Epidermal melanocyte (primary cell): ENCODE results near the gene SLC6A19.

Experiments
- DNase-seq: peaks from one replicate; pipeline ENCODE4 v3.0.0; 2011; ENCODE audit warnings: low spot score; ENCODE audit not compliant: insufficient read length

SLC6A19 gene

DNA sequence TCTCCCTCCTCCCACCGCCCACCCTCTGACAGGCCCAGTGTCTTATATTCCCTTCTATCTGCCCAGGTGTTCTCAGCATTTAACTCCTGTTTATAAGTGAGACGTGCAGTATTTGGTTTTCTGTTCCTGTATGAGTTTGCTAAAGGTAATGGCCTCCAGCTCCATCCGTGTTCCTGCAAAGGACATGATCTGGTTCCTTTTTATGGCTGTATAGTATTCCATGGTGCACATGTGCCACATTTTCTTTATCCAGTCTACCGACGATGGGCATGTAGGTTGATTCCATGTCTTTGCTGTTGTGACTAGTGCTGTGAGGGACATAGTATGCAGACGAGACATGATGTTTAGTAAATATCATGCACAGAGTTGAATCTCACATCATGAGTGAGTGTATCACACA is 7.0 kb upstream of the SLC6A19 start:
- no peak for DNase-seq

DNA sequence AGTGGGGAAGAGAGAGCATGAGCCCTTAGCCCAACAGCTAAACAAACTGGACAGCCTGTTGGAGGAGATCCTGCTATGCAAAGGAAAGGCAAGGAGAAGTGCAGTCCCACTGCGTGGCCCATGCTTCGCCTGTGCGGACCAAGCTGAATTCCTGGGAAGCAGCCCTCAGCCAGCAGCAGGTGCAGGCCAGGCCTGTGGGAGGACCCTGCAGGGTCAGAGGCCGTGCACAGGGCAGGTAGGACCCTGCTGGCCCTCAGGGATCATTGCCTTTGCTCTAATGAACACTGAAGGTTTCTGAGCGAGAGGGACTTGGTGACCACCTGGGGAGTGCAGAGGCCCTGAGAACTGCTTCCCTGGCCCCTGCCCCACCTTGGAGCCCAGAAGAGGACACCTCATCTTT is 6.0 kb upstream of the SLC6A19 start:
- no peak for DNase-seq

DNA sequence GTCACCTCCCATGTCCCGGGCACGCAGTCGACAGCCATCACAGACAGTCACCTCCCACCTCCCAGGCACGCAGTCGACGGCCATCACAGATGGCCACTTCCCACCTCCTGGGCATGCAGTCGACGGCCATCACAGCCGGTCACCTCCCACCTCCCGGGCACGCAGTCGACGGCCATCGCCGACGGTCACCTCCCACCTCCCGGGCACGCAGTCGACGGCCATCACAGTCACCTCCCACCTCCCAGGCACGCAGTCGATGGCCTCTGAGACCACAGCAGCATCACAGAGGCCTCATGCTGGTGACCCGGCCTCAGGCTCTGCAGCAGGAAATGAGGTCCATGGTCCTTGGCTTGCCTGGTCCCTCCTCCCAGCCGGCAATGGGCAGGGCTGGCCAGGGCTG is 5.5 kb upstream of the SLC6A19 start:
- DNase-seq: no peak

DNA sequence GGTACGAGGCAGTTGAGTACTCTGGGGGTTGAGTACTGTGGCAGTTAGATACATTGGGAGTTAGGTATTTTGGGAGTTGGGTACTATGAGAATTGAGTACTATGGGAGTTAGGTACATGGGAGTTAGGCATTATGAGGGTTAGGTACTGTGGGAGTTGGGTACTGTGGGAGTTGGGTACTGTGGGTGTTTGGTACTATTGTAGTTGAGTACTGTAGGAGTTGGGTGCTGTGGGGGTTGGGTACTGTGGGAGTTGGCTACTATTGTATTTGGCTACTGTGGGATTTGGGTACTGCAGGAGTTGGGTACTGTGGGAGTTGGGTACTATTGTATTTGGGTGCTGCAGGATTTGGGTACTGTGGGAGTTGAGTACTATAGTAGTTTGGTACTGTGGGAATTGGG is 4.8 kb upstream of the SLC6A19 start:
- DNase-seq: no peak

DNA sequence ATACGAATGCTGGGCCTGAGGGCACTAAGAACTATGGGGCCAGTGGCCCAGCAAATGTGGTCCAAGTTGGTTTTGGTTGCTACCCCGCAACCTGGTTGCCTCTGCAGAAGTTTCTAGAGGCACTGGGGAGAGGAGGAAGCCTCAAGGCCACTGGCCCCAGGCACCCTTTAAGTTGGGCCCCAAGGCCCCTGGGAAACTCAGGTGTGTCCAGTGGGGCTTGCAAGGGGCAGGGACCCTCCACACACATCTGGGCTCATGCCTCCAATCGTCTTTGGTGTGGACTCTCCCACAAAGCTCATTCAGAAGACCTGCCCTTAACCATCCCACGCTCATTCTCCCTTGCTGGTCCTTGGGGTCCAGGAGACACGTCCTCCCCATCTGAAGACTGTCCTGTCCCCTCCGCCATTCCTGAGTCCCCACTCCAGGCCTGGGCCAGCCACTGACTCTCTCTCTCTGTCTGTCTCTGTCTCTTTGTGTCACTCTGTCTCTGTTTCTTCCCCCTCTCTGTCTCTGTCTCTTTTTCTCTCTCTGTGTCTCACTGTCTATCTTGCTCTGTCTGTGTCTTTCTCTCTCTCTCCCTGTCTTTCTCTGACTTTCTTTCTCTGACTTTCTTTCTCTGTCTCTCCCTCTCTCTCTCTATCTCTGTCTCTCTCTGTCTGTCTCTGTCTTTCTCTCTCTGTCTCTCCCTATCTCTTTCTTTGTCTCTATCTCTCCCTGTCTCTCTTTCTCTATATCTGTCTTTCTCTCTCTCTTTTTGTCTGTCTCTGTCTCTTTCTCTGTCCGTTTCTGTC is 3.3 kb upstream of the SLC6A19 start:
- DNase-seq: no peak

DNA sequence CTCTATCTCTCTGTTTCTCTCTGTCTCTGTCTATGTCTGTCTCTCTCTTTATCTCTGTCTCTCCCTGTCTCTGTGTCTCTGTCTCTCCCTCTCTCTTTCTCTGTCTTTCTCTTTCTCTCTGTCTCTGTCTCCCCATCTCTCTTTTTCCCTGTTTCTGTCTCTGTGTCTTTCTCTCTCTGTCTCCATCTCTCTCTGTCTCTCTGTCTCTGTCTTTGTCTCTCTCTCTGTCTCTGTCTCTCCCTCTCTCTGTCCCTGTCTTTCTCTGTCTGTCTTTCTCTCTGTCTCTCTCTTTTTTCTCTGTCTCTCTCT is 2.1 kb upstream of the SLC6A19 start:
- DNase-seq: no peak

DNA sequence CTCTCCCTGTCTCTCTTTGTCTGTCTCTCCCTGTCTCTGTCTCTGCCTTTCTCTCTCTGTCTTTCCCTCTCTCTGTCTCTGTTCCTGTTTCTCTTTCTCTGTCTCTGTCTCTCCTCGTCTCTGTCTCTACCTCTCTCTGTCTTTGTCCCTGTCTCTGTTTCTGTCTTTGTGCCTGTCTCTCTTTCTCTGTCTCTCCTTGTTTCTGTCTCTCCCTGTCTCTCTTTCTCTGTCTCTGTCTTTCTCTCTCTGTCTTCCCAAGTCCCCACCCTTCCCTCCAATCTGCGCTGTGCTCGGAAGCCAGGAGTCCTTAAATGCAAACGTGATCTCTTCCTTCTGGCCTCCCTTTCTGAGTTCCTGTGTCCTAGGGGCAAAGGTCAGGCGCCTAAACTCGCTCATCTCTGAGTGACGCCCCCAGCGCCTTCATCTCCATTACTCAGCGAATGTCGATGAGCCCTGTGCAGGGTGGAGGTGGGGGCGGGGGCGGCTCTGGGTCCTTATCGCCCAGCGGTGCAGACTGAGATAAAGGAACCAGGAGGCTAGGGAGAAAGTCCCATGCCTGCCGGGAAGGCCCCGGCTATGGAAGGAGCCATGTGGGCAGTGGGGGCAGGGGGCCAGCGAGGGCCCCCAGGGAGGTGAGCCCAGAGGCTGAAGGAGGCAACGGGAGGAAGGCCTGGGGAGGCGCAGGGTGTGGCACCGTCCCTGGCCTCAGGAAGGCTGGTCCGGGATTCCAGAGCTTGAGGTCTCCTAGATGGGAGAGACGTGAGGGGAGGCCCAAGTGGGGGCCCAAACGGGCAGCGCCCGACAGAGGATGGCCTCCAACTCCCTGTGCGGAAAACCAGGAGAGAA is 1.5 kb upstream of the SLC6A19 start:
- DNase-seq: no peak

DNA sequence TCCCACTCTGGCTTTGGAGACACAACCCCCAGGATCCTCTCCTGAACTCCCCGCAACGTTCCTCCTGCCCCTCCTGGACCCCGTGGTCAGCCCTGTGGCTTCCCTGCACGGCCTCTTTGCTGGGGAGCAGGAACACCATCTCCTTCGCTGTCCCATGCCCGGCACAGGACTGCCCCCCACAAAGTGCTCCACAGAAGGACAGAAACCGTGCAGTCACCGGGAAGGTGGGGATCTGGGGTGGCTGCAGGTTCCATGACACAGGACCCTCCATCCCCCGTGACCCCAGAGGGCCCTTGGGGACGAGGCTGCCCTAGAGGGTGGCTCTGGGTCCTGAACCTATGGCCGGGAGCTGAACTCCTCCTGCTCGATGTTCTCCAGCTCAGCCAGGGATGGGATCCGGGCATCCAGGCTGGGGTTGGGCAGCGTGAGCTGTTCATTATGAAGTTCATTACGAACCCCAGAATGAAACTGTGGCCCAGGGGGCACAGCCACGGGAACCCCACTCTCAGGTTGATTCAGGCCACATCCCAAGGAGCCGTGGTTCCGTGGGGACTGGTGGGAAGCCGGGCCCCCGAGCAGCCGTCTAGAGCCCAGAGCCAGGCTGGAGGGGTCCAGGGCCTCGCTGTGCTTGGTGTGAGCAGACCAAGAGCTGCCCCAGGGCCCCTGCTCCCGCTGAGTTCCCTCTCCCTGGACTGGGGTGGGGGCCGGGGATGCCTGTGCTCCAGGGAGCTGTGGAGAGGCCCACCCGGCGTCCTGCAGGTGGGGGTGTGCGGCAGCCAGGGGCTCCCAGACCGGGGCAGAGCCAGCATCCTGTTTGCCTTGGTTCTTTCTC is 684 bp upstream of the SLC6A19 start:
- no peak for DNase-seq

DNA sequence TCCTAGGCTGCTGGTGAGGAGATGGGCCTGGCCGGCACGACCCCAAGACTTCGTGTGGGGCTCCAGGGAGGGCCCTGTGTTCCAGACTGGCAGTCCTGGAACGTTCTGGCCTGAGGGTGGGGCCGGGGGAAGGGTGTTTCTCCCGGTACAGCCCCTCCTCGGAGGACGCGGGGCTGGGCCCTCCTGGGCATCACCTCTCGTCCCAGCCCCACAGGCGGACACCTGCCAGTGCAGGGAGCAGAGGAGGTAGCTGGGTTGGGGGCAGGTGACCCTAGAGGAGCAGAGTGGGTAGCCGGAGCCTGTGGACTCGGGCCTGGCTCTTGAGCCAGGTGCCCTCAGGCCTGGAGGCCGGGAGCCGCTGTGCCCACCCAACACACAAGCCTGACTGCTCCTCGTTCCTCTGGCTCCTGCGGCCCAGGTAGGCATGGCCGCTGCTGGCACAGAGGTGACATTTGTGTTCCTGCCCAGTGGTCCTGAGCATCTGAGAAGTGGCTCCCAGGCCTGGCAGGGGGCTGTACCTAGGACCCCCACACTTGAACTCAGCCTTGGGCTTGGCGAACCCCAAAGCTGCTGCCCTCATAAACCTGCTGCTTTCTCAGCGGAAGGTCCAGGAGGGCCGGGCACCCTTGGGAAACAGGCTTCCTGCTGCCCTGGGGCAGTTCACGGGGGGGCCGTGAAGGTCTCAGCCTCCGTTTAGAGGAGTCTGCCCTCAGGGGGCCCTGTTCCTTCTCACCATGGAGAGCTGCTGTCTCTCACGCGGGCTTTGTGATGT is 817 bp downstream of the SLC6A19 start:
- no peak for DNase-seq

DNA sequence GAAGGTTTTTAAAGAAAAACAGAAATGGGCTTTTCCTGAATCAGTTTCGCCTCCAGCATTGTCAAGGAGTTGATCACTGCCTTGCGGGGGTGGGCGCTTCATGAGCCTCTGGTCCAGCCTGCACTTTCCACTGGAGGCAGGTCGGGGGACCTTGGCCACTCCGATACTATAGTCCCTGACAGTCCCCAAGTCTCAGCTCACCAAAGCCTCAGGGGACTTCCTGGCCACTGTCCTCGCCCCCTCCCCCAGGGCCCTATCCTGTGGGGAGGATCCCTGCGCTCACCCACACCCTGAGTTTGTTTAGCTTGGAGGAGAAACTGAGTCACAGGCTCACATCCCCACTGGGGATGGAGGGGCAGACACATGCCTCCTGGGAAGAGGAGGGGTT is 1.4 kb downstream of the SLC6A19 start:
- no peak for DNase-seq

DNA sequence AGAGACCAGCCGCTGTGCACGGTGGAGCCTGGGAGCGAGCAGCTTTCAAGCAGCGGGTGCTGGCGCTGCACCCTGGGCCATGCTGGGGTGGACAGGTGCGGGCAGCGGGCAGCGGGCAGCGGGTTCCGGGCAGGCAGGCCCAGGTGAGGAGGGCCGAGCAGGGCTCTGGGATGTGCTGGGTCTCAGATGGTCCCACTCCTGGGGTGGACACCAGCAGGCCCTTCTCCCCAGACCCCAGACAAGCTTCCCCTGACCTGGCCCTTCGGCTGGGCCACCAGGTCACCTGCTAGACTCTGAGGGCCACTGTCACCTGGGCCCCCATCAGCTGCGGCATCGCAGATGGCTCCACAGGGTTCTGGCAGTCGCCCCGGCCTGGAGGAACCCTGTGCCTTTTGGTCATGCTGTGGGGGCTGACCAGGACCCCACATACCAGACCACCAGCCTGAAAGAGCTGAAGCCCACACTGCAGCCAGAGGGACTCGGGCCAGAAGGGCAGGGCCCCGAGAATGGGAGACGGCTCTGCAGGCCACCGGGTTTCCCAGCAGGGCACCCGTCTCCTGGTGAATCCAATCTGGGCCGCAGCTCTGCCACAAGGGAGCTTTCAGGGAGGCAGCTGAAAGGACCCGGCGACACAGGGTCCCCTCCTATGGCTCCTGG is 2.0 kb downstream of the SLC6A19 start:
- no peak for DNase-seq

DNA sequence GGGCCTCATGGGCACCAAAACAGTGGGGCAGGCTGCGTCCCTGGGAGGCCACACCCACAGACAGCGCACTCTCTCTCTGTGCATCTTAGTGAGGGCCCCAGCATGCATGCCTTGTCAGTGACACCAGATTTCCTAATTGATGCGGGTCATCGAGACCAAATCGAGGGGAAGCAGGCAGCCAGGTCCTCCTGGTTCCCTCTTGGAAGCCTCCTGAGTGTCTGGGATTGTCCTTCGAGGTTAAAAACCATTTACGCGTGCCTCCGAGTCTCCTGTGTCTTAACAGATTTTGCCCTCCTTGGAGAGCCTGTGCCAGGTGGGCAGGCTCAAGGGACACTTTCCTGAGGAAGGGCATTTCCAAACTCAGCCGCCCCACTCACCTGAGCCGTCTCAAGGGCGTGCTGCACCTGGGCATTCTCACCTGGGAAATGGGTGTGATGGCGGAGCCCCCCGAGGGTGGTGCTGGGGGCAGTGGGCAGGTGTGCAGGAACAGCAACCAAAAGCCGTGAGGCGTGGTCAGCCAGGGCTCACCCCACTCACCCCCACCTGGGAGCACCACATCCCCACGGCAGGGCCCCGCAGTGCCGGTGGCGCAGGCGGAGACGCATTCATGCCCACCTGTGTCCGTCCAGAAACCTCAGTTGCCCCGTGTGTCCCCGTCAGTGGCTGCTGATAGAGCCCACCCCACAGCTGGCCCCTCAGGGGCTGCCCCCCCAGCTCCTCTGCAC is 2.7 kb downstream of the SLC6A19 start:
- no peak for DNase-seq

DNA sequence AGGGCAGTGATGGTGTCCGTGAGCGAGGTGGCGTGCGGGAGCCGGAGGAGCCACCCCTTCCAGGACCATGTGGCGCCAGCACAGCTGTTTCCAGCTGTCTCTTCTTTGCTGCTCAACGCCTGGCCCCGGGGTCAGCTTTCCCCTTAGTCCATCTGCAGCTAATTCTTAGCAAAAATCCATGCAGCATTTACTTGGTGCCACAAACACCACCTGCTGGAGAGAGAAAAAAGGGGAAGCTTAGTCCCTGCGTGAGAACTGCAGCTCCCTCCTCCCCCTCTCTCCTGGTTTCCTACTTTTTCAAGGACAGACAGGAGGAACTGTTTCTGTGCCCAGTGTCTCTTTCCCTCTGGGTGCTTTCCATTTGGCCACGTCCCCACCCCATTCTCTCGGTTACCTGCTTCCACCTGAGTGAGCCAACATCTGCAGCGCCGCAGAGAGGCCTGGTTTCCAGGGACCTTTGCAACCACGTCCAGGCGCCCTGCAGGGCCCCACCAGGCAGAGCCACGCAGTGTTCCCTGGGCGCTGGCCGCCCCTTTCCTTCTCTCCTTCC is 3.4 kb downstream of the SLC6A19 start:
- DNase-seq: no peak

DNA sequence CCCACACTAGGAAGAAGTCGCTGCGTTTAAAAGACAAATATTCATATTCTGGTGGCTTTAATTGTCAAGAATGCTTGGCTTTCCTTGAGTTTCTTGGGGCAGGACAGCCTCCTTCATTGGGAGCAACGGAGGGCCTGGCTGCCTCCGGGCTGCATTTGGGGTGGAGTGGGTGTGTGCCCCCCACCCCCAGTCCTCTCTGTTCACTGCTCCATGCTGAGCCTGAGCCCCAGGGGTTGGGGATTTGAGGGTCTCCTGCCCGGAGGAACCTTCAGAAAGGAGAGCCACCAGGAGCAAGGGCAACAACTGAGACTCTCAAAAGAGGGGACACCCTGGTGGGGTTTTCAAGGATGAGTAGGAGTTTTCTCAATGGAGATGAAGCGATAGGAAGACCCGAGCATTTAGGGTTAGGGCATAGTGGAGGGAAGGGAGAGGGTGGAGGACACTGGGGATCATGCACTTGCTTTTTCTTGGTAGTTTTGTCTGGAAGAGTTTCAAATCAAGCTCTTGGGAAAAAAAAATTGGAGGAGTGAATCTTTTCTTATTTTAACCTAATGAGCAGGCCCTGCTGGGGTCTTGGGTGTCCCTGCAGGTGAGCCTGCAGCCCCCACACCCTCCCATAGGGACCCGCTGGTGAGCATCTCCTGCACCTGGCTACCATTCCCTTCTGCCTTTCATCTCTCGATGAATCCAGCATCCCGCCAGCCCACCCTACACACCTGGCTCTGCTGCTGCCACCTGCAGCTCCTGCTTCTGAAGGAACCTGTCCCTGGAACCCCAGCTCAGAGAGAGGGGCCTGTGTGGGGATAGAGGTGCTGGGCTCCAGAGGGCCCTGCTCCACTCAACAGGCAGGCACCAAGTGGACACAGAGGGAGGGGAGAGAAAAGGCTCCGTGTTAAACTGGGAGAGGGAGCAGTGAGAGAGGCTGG is 4.1 kb downstream of the SLC6A19 start:
- no peak for DNase-seq

DNA sequence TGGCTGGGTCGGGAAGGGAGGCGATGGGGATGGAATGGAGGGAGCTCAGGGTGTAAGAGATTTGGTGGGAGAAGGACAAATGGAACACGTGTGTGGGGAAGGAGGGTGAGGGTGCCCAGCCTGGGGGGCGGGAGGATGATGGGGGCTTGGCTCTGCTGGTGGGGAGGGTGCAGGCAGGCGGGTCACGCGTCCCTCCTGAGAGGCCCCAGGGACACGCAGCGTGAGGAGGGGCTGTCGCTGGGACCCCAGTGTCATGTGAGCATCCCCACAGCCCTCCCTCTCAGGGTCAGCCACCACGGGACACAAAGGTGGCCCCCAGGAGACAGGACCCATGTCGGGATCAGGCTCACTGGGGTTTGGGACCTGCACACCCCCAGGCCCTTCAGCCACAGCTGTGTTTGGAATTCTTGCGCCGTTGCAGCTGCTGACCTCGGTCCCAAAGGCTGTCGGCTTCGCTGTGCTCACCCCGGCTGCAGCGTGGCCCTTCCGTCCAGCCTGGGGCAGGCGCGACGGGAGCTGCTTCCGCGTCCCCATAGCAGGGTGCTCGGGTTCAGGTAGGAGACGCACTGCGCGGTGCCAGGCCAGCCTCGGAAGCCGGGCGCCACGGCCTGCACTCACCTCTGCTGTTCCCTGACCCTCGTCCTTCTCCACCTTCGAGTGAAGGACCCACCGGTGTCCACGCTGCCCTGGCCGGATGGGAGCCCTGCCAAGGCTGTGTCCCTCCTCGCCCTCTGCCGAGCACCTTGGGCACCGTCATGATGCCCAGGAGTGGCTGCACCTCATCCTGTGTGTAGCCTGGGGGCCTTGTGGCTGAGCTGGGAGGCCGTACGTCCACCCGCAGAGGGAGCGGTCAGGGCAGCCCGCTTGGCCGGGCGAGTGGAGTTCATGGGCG is 5.4 kb downstream of the SLC6A19 start:
- no peak for DNase-seq

DNA sequence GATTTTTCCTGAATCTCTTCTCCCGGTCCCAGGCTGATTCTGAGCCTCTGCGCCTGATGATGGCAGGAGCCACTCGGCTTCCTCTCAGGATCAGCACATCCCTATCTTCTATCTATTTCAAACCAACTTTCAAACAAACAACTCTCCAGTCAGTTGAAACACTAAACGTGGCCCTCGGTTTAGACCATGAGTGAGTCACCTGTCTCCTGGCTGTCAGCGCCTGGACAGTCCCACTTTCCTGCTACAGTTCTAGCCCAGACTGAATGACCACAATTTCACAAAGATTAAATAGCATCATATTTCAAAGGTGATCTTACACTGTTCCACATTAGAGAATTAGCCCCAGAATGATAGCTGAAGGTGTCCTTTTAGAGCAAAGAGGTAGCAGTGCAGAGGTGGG is 6.2 kb downstream of the SLC6A19 start:
- DNase-seq: no peak

DNA sequence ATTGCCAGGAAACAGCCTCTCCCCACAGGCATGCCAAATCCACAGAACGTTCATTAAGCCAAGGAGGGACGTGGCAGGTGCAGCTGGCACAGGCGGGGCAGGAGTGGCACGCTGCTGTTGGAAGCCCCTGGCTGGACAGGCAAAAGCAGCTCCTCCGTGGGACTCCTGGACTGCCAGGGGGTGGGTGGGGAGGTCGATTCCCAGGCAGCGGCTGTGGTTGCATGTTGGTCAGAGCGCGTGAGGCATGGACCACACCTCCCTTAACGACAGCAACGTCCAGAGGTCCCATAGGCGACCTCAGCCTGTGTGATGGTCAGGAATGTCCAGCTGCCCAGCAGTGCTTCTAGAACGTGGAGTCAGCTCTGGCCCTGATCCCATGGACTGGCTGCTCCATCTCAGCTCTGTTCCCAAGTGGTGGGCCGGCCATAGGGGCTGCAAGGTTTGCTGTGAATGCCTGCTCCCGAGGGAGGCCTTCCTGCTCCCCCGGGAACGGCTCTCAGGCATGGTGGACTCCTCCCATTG is 6.9 kb downstream of the SLC6A19 start:
- no peak for DNase-seq
